Activated CD4-positive, CD25-positive, alpha-beta regulatory T cell treated with anti-CD3 and anti-CD28 coated beads, Interleukin-2, amount 50 U/mL, for 24 hours (primary cell): ENCODE measurements around the gene HOXA3.

Source experiments
- ATAC-seq, 2 donors: fragments of 150-1000 bp; cut with Tn5 transposase; one replicate each; pipeline ENCODE4 v1.10.0; 2021; ENCODE audit warnings: mild to moderate bottlenecking in 1 of 2, moderate library complexity in 1 of 2

Gene HOXA3

DNA sequence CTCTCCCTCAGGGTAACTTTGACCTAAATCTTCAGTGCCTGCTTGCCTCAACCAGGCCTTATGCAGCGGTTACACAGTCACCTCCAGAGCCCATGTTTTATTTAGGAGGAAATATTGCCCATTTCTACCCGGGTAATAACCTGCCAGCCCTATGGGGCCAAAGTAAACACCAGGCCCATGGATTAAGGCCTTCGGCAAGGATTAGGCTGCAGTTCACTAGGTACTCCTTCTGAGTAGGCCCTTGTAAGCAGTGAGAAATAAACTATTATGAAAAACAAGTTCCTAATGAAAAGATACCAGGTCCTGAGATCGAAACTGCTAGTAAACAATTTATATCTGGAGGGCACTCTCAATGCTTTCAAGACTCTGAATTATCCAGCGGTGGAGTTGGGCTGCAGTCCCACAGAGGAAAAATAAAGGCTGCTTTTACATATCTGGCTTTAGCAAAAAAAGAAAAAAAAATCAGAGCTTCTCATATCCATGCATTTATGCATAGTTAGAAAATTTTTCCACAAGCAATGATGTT is 25.5 kb upstream of the HOXA3 start:
- ATAC-seq: no peak

DNA sequence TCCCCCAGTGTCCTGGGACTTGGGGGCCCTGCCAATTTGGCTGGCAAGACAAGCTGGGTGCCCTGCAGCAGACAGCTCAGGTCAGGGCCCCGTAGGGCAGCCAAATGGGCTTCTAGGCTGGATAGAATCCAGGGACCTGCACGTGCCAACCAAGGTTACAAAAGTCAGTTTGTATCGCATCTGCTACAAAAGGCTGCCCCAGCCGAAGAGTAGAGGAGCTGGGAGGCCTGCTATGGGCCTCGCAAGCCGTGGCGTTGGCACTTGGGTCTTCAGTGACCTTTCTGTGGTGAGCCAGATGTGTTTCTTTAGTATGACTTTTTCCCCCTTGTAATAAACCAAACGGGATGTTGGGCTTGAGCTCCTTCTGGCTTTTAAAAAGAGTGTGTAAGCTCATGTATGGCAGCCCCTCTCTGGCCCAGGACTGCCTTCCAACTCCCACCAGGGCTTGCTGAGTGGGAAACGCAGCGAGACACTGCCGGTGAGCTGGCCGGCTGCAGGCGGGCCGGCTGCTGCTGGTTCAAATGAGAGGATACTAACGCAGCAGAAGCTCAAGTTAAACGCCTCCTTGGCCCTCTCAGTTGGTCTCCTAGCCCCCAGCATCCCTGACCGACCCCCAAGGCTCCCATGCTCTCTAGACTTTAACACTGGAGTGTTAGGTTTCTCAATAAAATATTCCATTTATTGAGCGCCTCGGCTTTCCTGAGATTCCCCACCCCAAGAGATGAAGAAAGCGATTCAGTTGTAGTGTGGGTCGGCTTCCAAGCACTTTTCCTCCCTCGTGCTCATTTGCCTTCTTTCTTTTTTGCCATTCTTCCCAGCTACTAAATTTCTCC is 24.8 kb upstream of the HOXA3 start:
- no peak for ATAC-seq

DNA sequence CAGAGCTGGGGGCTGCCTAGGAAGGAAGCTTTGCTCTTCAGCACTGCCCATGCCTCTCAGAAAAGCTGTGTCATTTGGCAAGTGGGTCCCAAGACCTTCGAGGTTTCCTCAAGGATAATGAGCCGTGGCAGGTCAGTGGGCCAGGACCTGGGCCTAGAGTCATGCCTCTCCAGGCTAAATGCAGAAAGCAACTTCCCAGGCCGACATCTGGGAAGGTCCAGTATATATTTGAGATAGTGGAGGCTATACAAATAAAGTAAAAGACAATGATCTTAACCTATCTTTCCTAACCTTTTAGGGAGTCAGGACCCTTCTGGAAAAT is 24.1 kb upstream of the HOXA3 start:
- no peak for ATAC-seq

- ATAC-seq: no peak
Observed at GRCh38 chr7:27175626-27176523, 23.5 kb upstream of the HOXA3 start.

DNA sequence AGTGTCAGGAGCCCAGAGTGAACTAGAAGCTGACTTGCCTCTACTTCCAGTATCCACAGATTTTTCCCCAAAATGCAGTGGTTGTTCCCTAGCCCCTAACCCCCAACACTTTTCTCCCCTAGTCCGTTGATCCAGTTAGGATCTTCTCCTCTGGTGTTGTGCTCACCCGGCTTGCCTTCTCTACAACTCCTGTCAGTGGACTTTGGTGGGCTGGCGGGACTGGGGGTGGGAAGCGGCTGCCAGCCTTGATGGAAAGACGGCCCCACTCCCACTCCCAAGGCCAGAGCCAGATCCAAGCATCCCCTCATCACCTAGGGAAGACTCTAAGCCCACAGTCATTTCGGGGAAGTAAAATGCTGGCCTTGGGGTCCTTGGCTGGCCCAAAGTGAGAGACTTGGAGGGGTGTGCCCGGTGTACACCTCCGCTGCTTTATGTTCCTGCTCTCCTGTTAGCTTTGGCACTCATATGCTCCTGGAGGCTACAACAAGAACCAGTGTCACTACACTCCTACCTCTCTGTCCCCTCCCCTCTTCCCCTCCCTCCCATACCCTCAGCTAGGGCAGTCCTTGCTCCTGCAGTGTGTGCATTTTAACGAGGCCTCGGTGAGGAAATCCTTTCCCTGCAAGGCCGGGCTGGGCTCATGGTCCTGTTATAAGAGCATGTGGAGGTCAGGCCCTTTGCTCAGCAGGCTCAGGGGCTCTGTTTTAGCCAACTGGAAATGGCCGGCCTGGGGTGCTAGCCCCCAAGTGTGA is 22.7 kb upstream of the HOXA3 start:
- ATAC-seq: no peak

- peak in 1 of 2 donors; percentile 24 for ATAC-seq
Observed at GRCh38 chr7:27173956-27174873, 21.8 kb upstream of the HOXA3 start, which contains the start of gene HOXA10. TSS of gene HOXA10 (minus strand) at chr7:27174320. CDS start at chr7:27174306, 14 bp downstream.

- peak; percentile 55 to 65 for ATAC-seq
Observed at GRCh38 chr7:27173511-27173955, 21.1 kb upstream of the HOXA3 start.

DNA sequence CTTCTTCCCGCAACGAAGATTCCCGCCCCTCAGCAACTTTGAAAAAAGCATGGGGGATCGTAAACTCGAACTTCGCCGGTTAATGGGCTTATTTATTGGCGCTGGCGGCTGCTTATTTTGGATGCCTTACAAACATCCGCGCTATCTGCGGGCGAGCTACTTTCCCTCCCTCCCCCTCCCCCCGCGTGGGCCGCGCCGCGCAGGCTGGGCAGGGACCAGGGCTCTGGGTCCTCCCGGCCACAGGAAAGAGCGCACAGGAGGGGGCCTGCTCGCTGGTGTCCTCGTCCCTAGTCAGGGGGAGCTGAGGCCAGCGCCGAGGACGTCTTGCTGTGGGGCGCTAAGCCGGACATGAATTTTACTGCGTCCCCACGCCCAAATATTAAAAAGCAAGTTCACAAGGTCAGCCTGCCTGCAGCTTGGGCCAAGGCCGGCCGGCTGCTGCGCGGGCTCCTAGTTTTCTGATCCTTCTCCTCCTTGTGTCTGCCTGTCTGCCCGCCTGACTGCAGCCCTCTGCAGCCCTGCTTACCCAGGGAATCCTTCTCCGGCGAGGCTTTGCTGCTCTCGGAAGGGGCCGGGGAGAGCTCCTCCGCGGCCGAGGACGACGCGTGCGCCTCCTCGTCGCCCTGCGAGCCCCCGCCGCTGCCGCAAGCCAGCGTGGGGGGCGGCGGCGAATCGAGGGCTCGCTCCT is 20.6 kb upstream of the HOXA3 start:
- ATAC-seq: peak in 1 of 2 donors; percentile 10

- no peak for ATAC-seq
Observed at GRCh38 chr7:27172315-27172774, 20.0 kb upstream of the HOXA3 start.

DNA sequence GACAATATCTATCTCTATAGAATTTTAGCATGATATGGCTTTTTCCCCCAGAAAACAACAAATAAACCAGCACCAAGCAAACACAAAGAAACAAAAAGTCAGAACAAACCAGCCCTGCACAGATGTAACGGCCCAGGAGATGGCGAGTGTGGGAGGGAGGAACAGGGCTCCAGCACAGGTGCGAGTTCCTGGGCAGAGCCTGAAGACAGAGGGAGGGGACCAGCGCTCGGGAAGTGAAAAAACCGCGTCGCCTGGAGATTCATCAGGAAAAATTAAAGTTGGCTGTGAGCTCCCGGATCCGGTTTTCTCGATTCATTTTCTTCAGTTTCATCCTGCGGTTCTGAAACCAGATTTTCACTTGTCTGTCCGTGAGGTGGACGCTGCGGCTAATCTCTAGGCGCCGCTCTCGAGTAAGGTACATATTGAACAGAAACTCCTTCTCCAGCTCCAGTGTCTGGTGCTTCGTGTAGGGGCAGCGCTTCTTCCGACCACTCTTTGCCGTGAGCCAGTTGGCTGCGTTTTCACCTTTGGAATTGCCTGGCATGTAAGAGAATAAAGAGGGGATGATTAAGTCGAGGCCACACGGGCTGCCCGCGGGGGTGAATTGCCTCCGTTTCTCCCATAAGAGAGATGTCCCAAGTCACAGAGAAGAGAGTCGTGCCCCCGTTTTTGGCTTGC is 19.4 kb upstream of the HOXA3 start:
- no peak for ATAC-seq

DNA sequence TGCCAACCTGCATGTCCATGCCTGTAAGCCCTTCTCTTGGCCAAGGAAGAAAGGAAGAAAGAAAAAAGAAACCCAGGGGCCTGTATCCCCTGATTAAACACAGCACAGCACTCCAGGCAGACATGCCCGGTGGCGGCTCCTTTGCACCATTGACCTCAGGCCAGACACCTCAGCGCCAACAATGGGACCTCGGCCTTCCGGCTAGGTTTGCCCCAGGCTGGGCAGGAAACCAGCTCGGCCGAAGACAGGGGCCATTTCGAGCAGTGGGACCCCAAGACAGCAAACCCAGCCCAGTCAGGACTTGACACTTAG is 18.9 kb upstream of the HOXA3 start:
- no peak for ATAC-seq

DNA sequence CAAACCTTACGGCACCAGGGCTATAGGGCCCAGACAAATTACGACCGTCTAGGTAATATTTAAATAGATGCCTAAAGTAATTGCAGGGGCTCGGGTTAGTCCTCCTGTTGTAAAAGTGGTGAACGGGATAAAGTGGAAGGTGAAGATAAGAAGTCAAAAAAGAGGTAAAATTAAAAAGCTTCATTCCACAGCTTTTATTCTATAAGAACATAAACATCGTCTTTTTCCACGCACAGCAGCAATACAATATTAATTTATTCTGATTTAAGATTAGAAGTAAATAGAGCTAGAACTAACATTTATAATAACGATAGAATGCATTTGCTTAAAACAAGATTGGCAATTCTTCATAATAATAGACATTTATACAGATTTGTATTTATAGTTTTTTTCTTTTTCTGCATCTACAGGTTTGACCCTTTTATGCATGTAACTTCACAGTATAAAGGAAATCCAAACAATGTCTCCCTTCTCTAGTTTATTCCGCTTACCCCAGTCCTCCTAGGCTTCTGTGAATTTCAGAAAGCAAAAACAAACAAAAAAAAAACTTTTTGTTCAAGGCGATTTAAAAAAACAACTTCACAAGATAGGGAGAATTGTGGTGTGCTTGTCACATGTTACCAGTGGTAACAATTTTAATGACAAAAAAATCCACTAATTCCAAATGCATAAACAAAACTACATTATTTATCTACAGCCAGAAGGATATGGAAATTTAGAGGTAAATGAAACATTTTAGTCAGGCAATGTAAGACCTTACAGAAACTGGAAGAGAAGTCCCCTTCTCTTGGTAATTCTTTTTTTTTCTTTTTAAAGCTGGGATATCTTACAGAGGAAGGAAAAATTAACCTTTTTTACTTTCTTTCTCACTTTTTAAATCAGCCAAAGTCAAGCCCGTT is 18.3 kb upstream of the HOXA3 start:
- ATAC-seq: no peak

- ATAC-seq: no peak
Observed at GRCh38 chr7:27169658-27170425, 17.5 kb upstream of the HOXA3 start.

GRCh38 chr7:27168265-27168947 is 16.0 kb upstream of the HOXA3 start:
- ATAC-seq: no peak

DNA sequence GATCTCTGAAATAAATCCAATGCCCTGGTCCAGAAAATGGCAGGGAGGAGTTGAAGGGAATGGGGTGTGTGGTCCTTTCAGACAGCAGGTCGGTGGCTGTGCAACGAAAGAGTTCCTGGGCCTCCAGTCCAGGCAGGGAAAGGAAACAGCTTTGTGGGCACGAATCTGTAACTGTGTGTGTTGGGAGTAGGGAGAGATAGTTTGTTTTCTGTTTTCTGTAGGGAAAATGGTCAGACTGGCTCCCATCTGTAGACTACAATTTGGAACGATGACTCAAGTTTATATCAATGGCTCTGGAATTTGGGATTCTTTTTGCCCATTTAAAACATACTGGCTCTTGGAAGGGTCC is 15.5 kb upstream of the HOXA3 start:
- no peak for ATAC-seq

DNA sequence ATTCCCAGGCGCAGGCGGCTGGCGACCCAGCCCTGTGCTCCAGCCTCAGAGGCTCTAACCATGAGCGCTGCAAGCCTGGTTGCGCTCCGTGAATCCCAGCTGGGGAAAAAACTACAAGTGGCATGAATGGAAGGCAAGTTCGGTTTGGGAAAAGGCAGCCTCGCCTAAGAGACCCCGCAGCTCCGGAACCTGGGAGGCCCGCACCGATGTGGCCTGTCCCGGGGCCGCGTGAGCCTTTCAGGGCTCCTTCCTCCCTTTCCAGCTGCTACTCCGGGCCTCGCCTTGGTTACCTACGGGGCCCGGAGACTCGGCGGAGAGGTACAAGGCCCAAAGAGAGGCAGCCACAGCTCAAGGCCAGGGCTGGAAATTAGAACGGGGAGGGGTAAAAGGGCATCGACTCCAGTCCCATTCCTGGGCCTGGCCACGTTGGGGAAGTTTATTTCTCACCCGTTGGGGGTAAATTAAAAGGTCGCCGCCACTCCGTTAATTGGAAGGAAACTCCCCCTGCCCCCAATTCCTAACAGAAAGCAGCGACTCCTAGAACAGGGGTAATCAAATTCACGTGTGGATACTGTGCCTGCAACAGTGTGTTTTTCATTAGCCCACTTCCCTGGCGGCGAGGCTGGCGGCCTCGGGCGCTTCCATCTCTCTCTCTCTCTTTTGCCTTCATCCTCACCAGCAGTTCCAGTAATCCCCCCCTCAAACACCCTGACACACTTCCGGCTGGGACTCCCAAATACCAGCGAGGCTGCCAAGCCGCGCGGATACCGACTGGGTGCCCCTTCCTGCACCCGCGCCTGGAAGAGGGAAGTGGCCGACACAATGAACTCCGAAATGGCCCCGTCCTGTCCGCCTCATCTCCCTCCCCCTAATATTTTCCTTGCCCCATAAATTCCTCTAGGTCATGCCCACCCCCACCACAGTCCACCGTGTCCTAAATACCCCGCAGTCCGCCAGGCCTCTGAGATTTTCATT is 14.4 kb upstream of the HOXA3 start:
- no peak for ATAC-seq
